MCF 10A (cell line): Measurements from ENCODE around the gene PODNL1. TPM values are rescaled to one million over a fixed set of nuclear protein-coding genes. Genes with fewer than 3 reads are reported as not detected.
"Not testable (repeated sequence)": the region's sequence is repeated elsewhere in the genome, so short reads cannot be mapped to it uniquely, and the experiment has no call there.

Source experiments
- BruUV-seq: library from RNA; stranded (reverse); fragments of 400-500 nt; replicated peaks from 2 replicates; lab custom pipeline; 2021; lab: Mats Ljungman, UMichigan
- CTCF ChIA-PET: fragments of 300-600 bp; sonication (Branson Sonifier 250); formaldehyde crosslinking; extraction: SDS; loops from one replicate; lab custom pipeline; 2021; ENCODE audit warnings: antibody characterized with exemption, inconsistent platforms; lab: Yijun Ruan, JAX
- POLR2A ChIA-PET: fragments of 300-600, 350-650 bp; sonication (Branson Sonifier 250); formaldehyde crosslinking; extraction: SDS; loops from one replicate; lab custom pipeline; 2020; ENCODE audit warnings: antibody characterized with exemption, inconsistent platforms; lab: Yijun Ruan, JAX
- DNase-seq: peaks from one replicate; pipeline ENCODE4 v3.0.0-alpha.2; 2018; ENCODE audit not compliant: unreplicated experiment
- H3K27ac Mint-ChIP-seq: one replicate; pipeline ENCODE4 v1.8.0; 2022; ENCODE audit warnings: mild to moderate bottlenecking, low read depth, mixed read lengths; ENCODE audit not compliant: unreplicated experiment
- H3K27me3 Mint-ChIP-seq: one replicate; pipeline ENCODE4 v1.8.0; 2022; ENCODE audit warnings: mixed read lengths; ENCODE audit not compliant: insufficient read depth, unreplicated experiment
- H3K36me3 Mint-ChIP-seq: one replicate; pipeline ENCODE4 v1.8.0; 2022; ENCODE audit warnings: mild to moderate bottlenecking, moderate library complexity, mixed read lengths; ENCODE audit not compliant: insufficient read depth, unreplicated experiment
- H3K4me1 Mint-ChIP-seq: one replicate; pipeline ENCODE4 v1.8.0; 2022; ENCODE audit warnings: mixed read lengths; ENCODE audit not compliant: insufficient read depth, unreplicated experiment
- H3K4me3 Mint-ChIP-seq: one replicate; pipeline ENCODE4 v1.8.0; 2022; ENCODE audit warnings: mild to moderate bottlenecking, moderate library complexity, mixed read lengths; ENCODE audit not compliant: unreplicated experiment
- H3K9me3 Mint-ChIP-seq: one replicate; pipeline ENCODE4 v1.8.0; 2022; ENCODE audit warnings: mixed read lengths; ENCODE audit not compliant: unreplicated experiment
- intact Hi-C: fragments of 100-400 bp; cut with micrococcal nuclease; formaldehyde crosslinking; loops from 2 replicates; pipeline ENCODE4 v1.14.1; 2022
- total RNA-seq: library from RNA; stranded (reverse); gene quantifications from 2 replicates; pipeline ENCODE4 v1.2.3, GENCODE V29; 2022
- TF ChIP-seq, protein P1 (sequence below): fragments of 200-600 bp; IDR thresholded peaks from one replicate; pipeline ENCODE4 v1.8.0; 2022; ENCODE audit warnings: antibody characterized with exemption, mild to moderate bottlenecking; ENCODE audit not compliant: unreplicated experiment

Gene PODNL1
- total RNA-seq, 1 experiment from 2014 or later = 0.51 TPM

DNA sequence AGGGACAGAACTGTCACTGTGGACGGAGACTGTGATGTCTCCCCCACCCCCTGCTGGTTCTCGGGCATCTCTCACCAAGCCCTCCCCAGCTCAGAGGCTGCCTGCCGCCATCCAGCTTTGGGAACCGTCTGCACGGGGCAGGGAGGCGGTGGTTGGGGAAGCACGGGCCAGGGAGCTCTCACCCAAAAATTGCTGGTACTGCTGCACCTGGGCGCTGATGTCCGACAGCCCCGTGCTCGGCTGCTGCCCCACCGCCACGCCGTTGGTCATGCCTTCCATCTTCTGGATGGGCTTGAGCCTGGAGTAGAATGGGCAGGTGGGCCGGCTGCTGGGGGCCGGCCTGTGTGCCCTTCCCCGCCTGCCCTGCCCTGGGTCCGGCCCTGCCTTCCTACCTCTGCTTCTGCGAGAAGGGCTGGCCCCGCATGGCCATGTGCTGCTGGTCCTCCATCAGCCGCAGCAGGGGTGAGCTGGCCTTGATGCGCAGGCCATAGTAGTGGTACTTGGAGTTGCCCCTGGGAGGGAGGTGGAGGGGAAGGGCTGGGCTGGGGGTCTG, 30.2 kb upstream of the PODNL1 start:
- peaks cover 58% of the 10 kb centered on the region for H3K36me3 Mint-ChIP-seq
- no peak overlapping the region for H3K4me3 Mint-ChIP-seq
- H3K4me1 Mint-ChIP-seq = no peaks in the 10 kb centered on the region
- intact Hi-C loops = no loop called here
- no peaks in the 10 kb centered on the region for H3K9me3 Mint-ChIP-seq
- TF ChIP-seq, protein P1, sequence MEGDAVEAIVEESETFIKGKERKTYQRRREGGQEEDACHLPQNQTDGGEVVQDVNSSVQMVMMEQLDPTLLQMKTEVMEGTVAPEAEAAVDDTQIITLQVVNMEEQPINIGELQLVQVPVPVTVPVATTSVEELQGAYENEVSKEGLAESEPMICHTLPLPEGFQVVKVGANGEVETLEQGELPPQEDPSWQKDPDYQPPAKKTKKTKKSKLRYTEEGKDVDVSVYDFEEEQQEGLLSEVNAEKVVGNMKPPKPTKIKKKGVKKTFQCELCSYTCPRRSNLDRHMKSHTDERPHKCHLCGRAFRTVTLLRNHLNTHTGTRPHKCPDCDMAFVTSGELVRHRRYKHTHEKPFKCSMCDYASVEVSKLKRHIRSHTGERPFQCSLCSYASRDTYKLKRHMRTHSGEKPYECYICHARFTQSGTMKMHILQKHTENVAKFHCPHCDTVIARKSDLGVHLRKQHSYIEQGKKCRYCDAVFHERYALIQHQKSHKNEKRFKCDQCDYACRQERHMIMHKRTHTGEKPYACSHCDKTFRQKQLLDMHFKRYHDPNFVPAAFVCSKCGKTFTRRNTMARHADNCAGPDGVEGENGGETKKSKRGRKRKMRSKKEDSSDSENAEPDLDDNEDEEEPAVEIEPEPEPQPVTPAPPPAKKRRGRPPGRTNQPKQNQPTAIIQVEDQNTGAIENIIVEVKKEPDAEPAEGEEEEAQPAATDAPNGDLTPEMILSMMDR = no peak
- BruUV-seq = no TSS peak
- CTCF ChIA-PET = interaction anchor here (0.6 to 0.7 kb wide), 2 partner anchors 74 to 113 kb away, joined by 3 read pairs; no protein-coding TSS in a partner anchor
- no peak for DNase-seq
- H3K27ac Mint-ChIP-seq = no peak overlapping the region
- POLR2A ChIA-PET = interaction anchor here (0.5 kb wide), 1 partner anchor 9 kb away, joined by 3 read pairs; no protein-coding TSS in a partner anchor
- H3K27me3 Mint-ChIP-seq = no peaks in the 10 kb centered on the region

- H3K27ac Mint-ChIP-seq, CTCF ChIA-PET, intact Hi-C loops, H3K4me3 Mint-ChIP-seq, POLR2A ChIA-PET, H3K27me3 Mint-ChIP-seq, H3K4me1 Mint-ChIP-seq, H3K9me3 Mint-ChIP-seq, DNase-seq, BruUV-seq: not testable (repeated sequence)
- peaks cover 50% of the 10 kb centered on the region for H3K36me3 Mint-ChIP-seq
Observed at GRCh38 chr19:13967206-13967605, 29.0 kb upstream of the PODNL1 start.

GRCh38 chr19:13966684-13967128, 28.5 kb upstream of the PODNL1 start:
- H3K27ac Mint-ChIP-seq = no peak overlapping the region
- ChIA-PET POLR2A (no interaction called here), CTCF (no interaction called here)
- no peaks in the 10 kb centered on the region for H3K4me1 Mint-ChIP-seq
- no TSS peak for BruUV-seq
- H3K4me3 Mint-ChIP-seq = no peak overlapping the region
- no peaks in the 10 kb centered on the region for H3K9me3 Mint-ChIP-seq
- TF ChIP-seq, protein P1 = no peak
- intact Hi-C loops = no loop called here
- DNase-seq = no peak
- H3K27me3 Mint-ChIP-seq = no peaks in the 10 kb centered on the region
- peaks cover 48% of the 10 kb centered on the region for H3K36me3 Mint-ChIP-seq

DNA sequence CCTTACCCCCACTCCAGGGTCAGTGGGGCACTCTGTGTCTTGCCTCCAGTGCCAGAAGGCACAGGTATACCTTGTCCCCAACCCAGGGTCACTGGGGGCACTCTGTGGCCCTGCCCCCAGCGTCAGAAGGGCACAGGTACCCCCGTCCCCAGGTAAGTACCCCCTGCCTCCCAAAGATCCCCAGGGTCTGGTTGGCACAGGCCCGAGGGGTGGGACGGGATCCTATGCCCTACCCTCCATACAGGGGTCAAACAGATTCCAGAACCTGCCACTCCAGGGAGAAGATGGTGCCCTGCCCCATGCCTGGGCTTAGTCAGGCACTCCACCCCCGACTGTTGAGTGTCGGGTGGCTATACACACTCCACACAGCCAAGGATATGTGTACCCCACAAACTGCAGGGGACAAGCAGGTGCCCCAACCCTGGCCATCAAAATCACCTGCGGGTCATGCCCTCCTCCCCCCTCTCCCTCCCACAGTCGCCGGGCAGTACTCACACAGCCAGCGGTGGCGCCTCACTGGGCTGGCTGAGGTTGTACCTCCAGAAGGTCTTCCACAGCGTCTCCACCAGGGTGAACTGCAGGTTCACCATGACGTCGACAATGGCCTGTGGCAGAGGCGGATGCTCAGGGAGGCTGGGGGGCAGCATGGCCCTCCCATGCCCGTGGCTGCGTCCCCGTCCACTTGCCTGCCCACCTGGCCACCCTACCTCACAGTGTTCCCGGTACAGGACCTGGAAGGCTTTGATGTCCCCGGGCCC, 27.9 kb upstream of the PODNL1 start:
- H3K9me3 Mint-ChIP-seq = no peaks in the 10 kb centered on the region
- ChIA-PET CTCF (no interaction called here), POLR2A (no interaction called here)
- no TSS peak for BruUV-seq
- no peak overlapping the region for H3K4me3 Mint-ChIP-seq
- intact Hi-C loops = no loop called here
- H3K27me3 Mint-ChIP-seq = no peaks in the 10 kb centered on the region
- no peak overlapping the region for H3K27ac Mint-ChIP-seq
- TF ChIP-seq, protein P1 = no peak
- no peaks in the 10 kb centered on the region for H3K4me1 Mint-ChIP-seq
- DNase-seq = no peak
- peaks cover 48% of the 10 kb centered on the region for H3K36me3 Mint-ChIP-seq
